ENCODE results near the gene TSTD1. TPM values are rescaled to one million over a fixed set of nuclear protein-coding genes. Genes with fewer than 3 reads are reported as not detected.
A peak's percentile ranks its signal among the peaks of the same experiment; 100 is the strongest.

TSTD1 gene
- total and polyA plus RNA-seq, 2 of the 8 experiments (the other 6 are each of a cell fraction or from before 2014, with no cell fraction given): 60.9 to 314 TPM

GRCh38 chr1:161021165-161021969, 17.4 kb downstream of the TSTD1 start:
- Histone ChIP-seq H3K23me2 (ENCODE audit: low read depth, low read length) (peaks cover 11% of the 10 kb centered on the region), H3K36me3 (ENCODE audit: control insufficient read depth in 2 of 4, insufficient read depth in 4 of 4, low read length in 3 of 4) (no peaks in the 10 kb centered on the region; a peak in 1 of 8 replicates), H2AFZ (ENCODE audit: low read length) (no peak overlapping the region), H3K18ac (ENCODE audit: extremely low read depth, low read length) (no peak overlapping the region; the same call in 1 of the 2 replicates), H4K20me1 (replicated peaks in 1 of 2; ENCODE audit: control insufficient read depth in 1 of 2, insufficient read depth in 2 of 2, low read length in 2 of 2) (peaks cover 6 to 13% of the 10 kb centered on the region in 2 experiments), H2BK5ac (ENCODE audit: low read depth, low read length) (peak overlapping the region; percentile 98), H3K27ac (ENCODE audit: low read depth, low read length) (peak overlapping the region; percentile 74; the same call in 1 of the 2 replicates), H2BK15ac (ENCODE audit: low read length) (no peak overlapping the region), H3K9ac (replicated peaks in 1 of 4; ENCODE audit: extremely low read depth in 1 of 4, low read depth in 3 of 4, low read length in 3 of 4) (peak overlapping the region in 3 of 4 experiments; percentile 88 to 93 (median 93); a peak in 6 of 7 replicates), H4K91ac (replicated peaks; ENCODE audit: insufficient read length, low read length) (no peak overlapping the region), H2BK20ac (ENCODE audit: low read length) (no peak overlapping the region), H2BK120ac (replicated peaks; ENCODE audit: low read depth, low read length) (no peak overlapping the region), H4K5ac (ENCODE audit: insufficient read length, low read depth, low read length) (no peak overlapping the region), H3K79me2 (ENCODE audit: control insufficient read depth in 1 of 2, insufficient read depth in 2 of 2, low read length in 2 of 2) (peaks cover 22 to 43% of the 10 kb centered on the region in 2 experiments), H3K14ac (ENCODE audit: insufficient read length) (no peak overlapping the region), H3K4me1 (replicated peaks in 1 of 4; ENCODE audit: control insufficient read depth in 3 of 4, insufficient read depth in 4 of 4, low read length in 3 of 4) (peaks cover 7 to 17% (median 13%) of the 10 kb centered on the region in 4 experiments), H3K4ac (replicated peaks; ENCODE audit: insufficient read length, low read depth, low read length) (no peak overlapping the region), H3K9me3 (ENCODE audit: insufficient read depth in 2 of 2, low read depth in 1 of 2, low read length in 1 of 2) (no peaks in the 10 kb centered on the region), H3K4me3 (ENCODE audit: extremely low read depth in 1 of 4, insufficient read depth in 2 of 4, low read depth in 3 of 4, low read length in 4 of 4) (peak overlapping the region; percentile 79 to 97 (median 95)), H4K8ac (ENCODE audit: extremely low read depth, insufficient read depth, low read length) (no peak overlapping the region; the same call in 1 of the 2 replicates), H3K79me1 (ENCODE audit: low read depth, low read length) (peaks cover 8% of the 10 kb centered on the region), H3K4me2 (ENCODE audit: insufficient read depth in 1 of 2, low read depth in 2 of 2, low read length in 2 of 2) (peak overlapping the region; percentile 80 to 92), H3K27me3 (replicated peaks in 1 of 4; ENCODE audit: control insufficient read depth in 3 of 4, extremely low read depth in 1 of 4, insufficient read depth in 3 of 4, low read length in 3 of 4) (no peaks in the 10 kb centered on the region), H2BK12ac (ENCODE audit: low read depth, low read length) (no peak overlapping the region; the same call in 1 of the 2 replicates), H2AK5ac (ENCODE audit: low read depth, low read length) (no peak overlapping the region; the same call in 1 of the 2 replicates), H3K56ac (replicated peaks; ENCODE audit: insufficient read length, low read depth, low read length) (peak overlapping the region; percentile 80), H3K23ac (ENCODE audit: insufficient read length) (no peak overlapping the region)
- FAIRE-seq: peak; percentile 76
- WGBS, 2 experiments (ENCODE audit: extremely low coverage in 1 of 2, insufficient coverage in 1 of 2, insufficient read length in 1 of 2, insufficient replicate concordance in 2 of 2, low coverage in 1 of 2, low lambda C conversion rate in 2 of 2, missing lambda C conversion rate in 1 of 2): 19% methylated on average over 28 of the region's 34 CpGs; no CpG with 5 or more reads in 1 of the 2 experiments
- peak; percentile 93 to 99 for DNase-seq (ENCODE audit: low read depth in 1 of 2, low spot score in 2 of 2)
- ChIA-PET POLR2A (ENCODE audit: partially characterized antibody) (interaction anchor here (0.6 to 3.9 kb wide), 23 partner anchors 9 to 375 kb away, joined by 3 to 50 read pairs (median 6); partner anchors contain the start of genes B4GALT3, DEDD, KLHDC9 and SLAMF1), CTCF (ENCODE audit: partially characterized antibody) (interaction anchor here (0.6 to 3.5 kb wide), 21 partner anchors 9 to 207 kb away, joined by 3 to 26 read pairs (median 4); partner anchors contain the start of genes KLHDC9 and USF1)
- TF ChIP-seq TEAD4 (IDR thresholded peaks at IDR 0.05; ENCODE audit: low read depth, low read length): 0 out of 2 replicates have a peak, but pooled peaks have one; percentile 50
- TF ChIP-seq, protein P1, sequence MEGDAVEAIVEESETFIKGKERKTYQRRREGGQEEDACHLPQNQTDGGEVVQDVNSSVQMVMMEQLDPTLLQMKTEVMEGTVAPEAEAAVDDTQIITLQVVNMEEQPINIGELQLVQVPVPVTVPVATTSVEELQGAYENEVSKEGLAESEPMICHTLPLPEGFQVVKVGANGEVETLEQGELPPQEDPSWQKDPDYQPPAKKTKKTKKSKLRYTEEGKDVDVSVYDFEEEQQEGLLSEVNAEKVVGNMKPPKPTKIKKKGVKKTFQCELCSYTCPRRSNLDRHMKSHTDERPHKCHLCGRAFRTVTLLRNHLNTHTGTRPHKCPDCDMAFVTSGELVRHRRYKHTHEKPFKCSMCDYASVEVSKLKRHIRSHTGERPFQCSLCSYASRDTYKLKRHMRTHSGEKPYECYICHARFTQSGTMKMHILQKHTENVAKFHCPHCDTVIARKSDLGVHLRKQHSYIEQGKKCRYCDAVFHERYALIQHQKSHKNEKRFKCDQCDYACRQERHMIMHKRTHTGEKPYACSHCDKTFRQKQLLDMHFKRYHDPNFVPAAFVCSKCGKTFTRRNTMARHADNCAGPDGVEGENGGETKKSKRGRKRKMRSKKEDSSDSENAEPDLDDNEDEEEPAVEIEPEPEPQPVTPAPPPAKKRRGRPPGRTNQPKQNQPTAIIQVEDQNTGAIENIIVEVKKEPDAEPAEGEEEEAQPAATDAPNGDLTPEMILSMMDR (IDR thresholded peaks at IDR 0.05; ENCODE audit: control extremely low read depth in 1 of 3, insufficient read depth in 1 of 3, low read depth in 1 of 3, low read length in 3 of 3): no peak; a peak in 1 of 4 replicates
- peak; percentile 52; the same call in 1 of the 2 replicates for TF ChIP-seq TCF12 (IDR thresholded peaks at IDR 0.05; ENCODE audit: low read depth, low read length)
- TF ChIP-seq SAP30 (IDR thresholded peaks at IDR 0.05; ENCODE audit: insufficient read depth, insufficient replicate concordance, low read length): no peak
- TF ChIP-seq SIN3A (conservative IDR thresholded peaks at IDR 0.05 in 1 of 2, IDR thresholded peaks at IDR 0.05 in 1 of 2; ENCODE audit: low read depth in 1 of 2, low read length in 2 of 2): no peak
- TF ChIP-seq KDM5A (IDR thresholded peaks at IDR 0.05; ENCODE audit: low read length): 0 out of 2 replicates have a peak, but pooled peaks have one; percentile 48
- no peak for TF ChIP-seq CBX5 (IDR thresholded peaks at IDR 0.05; ENCODE audit: low read depth, low read length)

Measured in H1 (cell line).